ENCODE measurements around the gene ZNF385A. TPM values are rescaled to one million over a fixed set of nuclear protein-coding genes. Genes with fewer than 3 reads are reported as not detected.
A peak's percentile ranks its signal among the peaks of the same experiment; 100 is the strongest.

The ZNF385A gene
- total and polyA plus RNA-seq, 2 of the 13 experiments (the other 11 are each of a cell fraction or from before 2014, with no cell fraction given): 0.44 to 0.67 TPM

GRCh38 chr12:54368709-54369596, 15.6 kb downstream of the ZNF385A start (continued):
- TF ChIP-seq ZNF484 (CRISPR knock-in tag; IDR thresholded peaks at IDR 0.05; ENCODE audit: borderline replicate concordance, low read depth) (no peak), SKI (IDR thresholded peaks at IDR 0.05; ENCODE audit: partially characterized antibody) (no peak), GPBP1L1 (CRISPR knock-in tag; IDR thresholded peaks at IDR 0.05) (no peak), ZNF839 (CRISPR knock-in tag; IDR thresholded peaks at IDR 0.05; ENCODE audit: borderline replicate concordance) (no peak), ZNF251 (CRISPR knock-in tag; IDR thresholded peaks at IDR 0.05) (no peak), ELF4 (CRISPR knock-in tag; IDR thresholded peaks at IDR 0.05; ENCODE audit: borderline replicate concordance) (no peak), PAWR (CRISPR knock-in tag; IDR thresholded peaks at IDR 0.05; ENCODE audit: borderline replicate concordance) (no peak), ZNF451 (CRISPR knock-in tag; IDR thresholded peaks at IDR 0.05) (no peak), HNRNPLL (IDR thresholded peaks at IDR 0.05; ENCODE audit: low read depth, low read length, poor library complexity, severe bottlenecking) (no peak), ZNF512B (CRISPR knock-in tag; IDR thresholded peaks at IDR 0.05; ENCODE audit: borderline replicate concordance) (no peak), ZNF253 (CRISPR knock-in tag; IDR thresholded peaks at IDR 0.05; ENCODE audit: borderline replicate concordance) (no peak), HNF1B (CRISPR knock-in tag; IDR thresholded peaks at IDR 0.05) (0 out of 2 replicates have a peak, but pooled peaks have one; percentile 23), PCBP2 (optimal IDR thresholded peaks at IDR 0.05; ENCODE audit: low read depth, low read length, poor library complexity, severe bottlenecking) (no peak), KDM1A (CRISPR knock-in tag; IDR thresholded peaks at IDR 0.05) (no peak)
- TF ChIP-seq, protein P1, sequence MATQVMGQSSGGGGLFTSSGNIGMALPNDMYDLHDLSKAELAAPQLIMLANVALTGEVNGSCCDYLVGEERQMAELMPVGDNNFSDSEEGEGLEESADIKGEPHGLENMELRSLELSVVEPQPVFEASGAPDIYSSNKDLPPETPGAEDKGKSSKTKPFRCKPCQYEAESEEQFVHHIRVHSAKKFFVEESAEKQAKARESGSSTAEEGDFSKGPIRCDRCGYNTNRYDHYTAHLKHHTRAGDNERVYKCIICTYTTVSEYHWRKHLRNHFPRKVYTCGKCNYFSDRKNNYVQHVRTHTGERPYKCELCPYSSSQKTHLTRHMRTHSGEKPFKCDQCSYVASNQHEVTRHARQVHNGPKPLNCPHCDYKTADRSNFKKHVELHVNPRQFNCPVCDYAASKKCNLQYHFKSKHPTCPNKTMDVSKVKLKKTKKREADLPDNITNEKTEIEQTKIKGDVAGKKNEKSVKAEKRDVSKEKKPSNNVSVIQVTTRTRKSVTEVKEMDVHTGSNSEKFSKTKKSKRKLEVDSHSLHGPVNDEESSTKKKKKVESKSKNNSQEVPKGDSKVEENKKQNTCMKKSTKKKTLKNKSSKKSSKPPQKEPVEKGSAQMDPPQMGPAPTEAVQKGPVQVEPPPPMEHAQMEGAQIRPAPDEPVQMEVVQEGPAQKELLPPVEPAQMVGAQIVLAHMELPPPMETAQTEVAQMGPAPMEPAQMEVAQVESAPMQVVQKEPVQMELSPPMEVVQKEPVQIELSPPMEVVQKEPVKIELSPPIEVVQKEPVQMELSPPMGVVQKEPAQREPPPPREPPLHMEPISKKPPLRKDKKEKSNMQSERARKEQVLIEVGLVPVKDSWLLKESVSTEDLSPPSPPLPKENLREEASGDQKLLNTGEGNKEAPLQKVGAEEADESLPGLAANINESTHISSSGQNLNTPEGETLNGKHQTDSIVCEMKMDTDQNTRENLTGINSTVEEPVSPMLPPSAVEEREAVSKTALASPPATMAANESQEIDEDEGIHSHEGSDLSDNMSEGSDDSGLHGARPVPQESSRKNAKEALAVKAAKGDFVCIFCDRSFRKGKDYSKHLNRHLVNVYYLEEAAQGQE (IDR thresholded peaks at IDR 0.05; ENCODE audit: borderline replicate concordance in 1 of 2, low read depth in 1 of 2, low read length in 2 of 2): no peak
- TF ChIP-seq, protein P2, sequence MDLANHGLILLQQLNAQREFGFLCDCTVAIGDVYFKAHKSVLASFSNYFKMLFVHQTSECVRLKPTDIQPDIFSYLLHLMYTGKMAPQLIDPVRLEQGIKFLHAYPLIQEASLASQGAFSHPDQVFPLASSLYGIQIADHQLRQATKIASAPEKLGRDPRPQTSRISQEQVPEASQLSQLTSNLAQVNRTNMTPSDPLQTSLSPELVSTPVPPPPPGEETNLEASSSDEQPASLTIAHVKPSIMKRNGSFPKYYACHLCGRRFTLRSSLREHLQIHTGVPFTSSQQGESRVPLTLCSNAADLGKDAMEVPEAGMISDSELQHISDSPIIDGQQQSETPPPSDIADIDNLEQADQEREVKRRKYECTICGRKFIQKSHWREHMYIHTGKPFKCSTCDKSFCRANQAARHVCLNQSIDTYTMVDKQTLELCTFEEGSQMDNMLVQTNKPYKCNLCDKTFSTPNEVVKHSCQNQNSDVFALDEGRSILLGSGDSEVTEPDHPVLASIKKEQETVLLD (CRISPR knock-in tag; IDR thresholded peaks at IDR 0.05; ENCODE audit: low read depth): no peak

Data from HepG2 (cell line).